ENCODE results near the gene FUCA2. TPM values are rescaled to one million over a fixed set of nuclear protein-coding genes. Genes with fewer than 3 reads are reported as not detected.

FUCA2 gene
- total RNA-seq, 1 donor from 2014 or later: 22.8 TPM

DNA sequence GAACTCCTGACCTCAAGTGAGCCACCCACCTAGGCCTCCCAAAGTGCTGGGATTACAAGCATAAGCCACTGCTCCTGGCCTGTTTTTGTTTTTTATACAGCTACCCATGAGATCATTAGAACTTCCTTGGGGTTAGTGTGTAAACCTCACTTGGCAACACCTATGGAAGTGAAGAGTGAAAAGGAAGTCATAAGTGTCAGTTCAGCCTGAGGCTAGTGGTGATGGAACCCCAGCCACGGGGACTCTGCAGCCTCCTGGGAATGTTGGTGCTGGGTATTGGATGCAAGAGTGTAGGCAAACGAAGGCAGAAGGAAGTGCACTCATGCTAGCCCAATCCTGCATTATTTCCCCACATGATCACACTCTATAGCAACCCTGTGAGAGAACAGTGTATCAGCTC lies 33.6 kb upstream of the FUCA2 start:
- Mint-ChIP-seq H3K9me3 (no peaks in the 10 kb centered on the region), H3K27me3 (ENCODE audit: low read depth) (no peaks in the 10 kb centered on the region), H3K36me3 (ENCODE audit: low read depth) (peaks cover 26% of the 10 kb centered on the region), H3K4me1 (ENCODE audit: low read depth) (peaks cover 84% of the 10 kb centered on the region), H3K27ac (peak overlapping the region; percentile 89), H3K4me3 (ENCODE audit: low read depth) (peak overlapping the region; percentile 74)
- no peak for DNase-seq (ENCODE audit: low spot score)
- intact Hi-C loops (cut with micrococcal nuclease): loop anchor here (1.0 to 10.0 kb wide), 4 partner anchors 8 to 690 kb away; partner anchors contain the start of gene HIVEP2

DNA sequence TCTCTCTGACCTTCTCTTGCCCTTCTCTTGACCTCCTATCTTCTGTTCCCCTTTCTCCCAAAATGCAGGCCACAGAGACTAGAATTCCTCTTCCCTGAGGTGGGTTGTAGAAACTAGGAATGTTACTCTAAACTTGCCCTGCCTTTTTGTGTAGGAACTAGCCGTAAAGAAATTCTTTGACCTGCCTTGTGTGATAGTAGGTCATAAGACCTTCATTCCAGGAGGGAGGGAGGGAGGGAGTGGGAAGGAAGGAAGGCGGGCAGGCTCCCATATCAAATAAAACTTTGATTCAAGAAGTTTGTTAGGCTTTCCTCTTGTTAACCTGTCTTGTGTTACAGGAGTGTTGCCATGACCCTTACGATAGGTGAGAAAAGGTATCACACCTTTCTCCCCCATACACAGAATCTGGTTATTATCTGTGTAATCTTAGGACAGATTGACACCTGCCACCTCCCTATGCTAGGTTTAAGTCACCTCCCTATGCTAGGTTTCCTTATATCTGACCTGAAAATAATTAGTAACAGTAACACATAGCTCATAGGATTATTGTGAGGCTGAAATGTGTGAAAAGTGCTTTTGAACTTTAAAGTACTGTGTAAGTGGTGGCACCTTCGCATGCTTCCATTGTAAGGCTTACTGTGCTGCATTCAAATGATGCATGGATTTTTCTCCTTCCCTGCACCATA lies 32.6 kb upstream of the FUCA2 start:
- intact Hi-C loops (cut with micrococcal nuclease): loop anchor here (10.0 kb wide), 2 partner anchors 599 to 689 kb away; partner anchors contain the start of gene HIVEP2
- DNase-seq (ENCODE audit: low spot score): no peak
- no peak overlapping the region for H3K4me3 Mint-ChIP-seq (ENCODE audit: low read depth)

GRCh38 chr6:143543435-143543834 lies 31.9 kb upstream of the FUCA2 start:
- H3K27ac Mint-ChIP-seq: peak overlapping the region; percentile 50
- DNase-seq (ENCODE audit: low spot score): no peak
- H3K4me3 Mint-ChIP-seq (ENCODE audit: low read depth): no peak overlapping the region
- H3K4me1 Mint-ChIP-seq (ENCODE audit: low read depth): peaks cover 84% of the 10 kb centered on the region
- peaks cover 29% of the 10 kb centered on the region for H3K36me3 Mint-ChIP-seq (ENCODE audit: low read depth)
- H3K27me3 Mint-ChIP-seq (ENCODE audit: low read depth): no peaks in the 10 kb centered on the region
- no peaks in the 10 kb centered on the region for H3K9me3 Mint-ChIP-seq
- intact Hi-C loops (cut with micrococcal nuclease): loop anchor here (10.0 kb wide), 2 partner anchors 599 to 689 kb away; partner anchors contain the start of gene HIVEP2

More for the DNA sequence above, 32.6 kb upstream of the FUCA2 start:
- H3K9me3 Mint-ChIP-seq: no peaks in the 10 kb centered on the region
- no peaks in the 10 kb centered on the region for H3K27me3 Mint-ChIP-seq (ENCODE audit: low read depth)
- peaks cover 84% of the 10 kb centered on the region for H3K4me1 Mint-ChIP-seq (ENCODE audit: low read depth)
- H3K27ac Mint-ChIP-seq: peak overlapping the region; percentile 61
- peaks cover 26% of the 10 kb centered on the region for H3K36me3 Mint-ChIP-seq (ENCODE audit: low read depth)

- no peaks in the 10 kb centered on the region for H3K27me3 Mint-ChIP-seq (ENCODE audit: low read depth)
- intact Hi-C loops (cut with micrococcal nuclease): loop anchor here (10.0 kb wide), 2 partner anchors 598 to 688 kb away; partner anchors contain the start of gene HIVEP2
- peaks cover 28% of the 10 kb centered on the region for H3K36me3 Mint-ChIP-seq (ENCODE audit: low read depth)
- H3K4me3 Mint-ChIP-seq (ENCODE audit: low read depth): no peak overlapping the region
- no peak overlapping the region for H3K27ac Mint-ChIP-seq
- H3K9me3 Mint-ChIP-seq: no peaks in the 10 kb centered on the region
- DNase-seq (ENCODE audit: low spot score): no peak
- peaks cover 84% of the 10 kb centered on the region for H3K4me1 Mint-ChIP-seq (ENCODE audit: low read depth)
Observed at GRCh38 chr6:143542888-143543287, 31.4 kb upstream of the FUCA2 start.

DNA sequence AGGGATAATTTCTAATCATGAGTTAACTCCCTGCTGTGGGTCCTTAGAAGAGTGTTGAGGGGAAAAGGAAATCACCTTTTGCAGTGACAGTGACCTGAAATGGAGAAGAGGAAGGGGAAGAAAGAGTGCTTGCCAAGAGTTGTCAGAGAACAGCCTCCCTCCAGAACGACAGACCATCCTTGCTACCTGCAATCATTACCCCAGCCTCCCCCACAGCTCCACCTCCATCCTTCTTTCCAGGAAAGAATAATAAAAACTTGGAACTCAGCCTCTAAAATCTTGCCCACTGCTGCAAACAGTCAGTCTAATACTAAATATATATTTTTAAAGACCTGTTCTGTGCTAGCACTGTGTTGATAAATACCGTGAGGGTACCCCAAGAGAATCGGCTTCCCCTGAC lies 28.7 kb upstream of the FUCA2 start:
- intact Hi-C loops (cut with micrococcal nuclease): loop anchor here (10.0 kb wide), 2 partner anchors 595 to 685 kb away; partner anchors contain the start of gene HIVEP2
- DNase-seq (ENCODE audit: low spot score): no peak
- peaks cover 67% of the 10 kb centered on the region for H3K4me1 Mint-ChIP-seq (ENCODE audit: low read depth)
- no peaks in the 10 kb centered on the region for H3K9me3 Mint-ChIP-seq
- H3K27ac Mint-ChIP-seq: no peak overlapping the region
- no peaks in the 10 kb centered on the region for H3K27me3 Mint-ChIP-seq (ENCODE audit: low read depth)
- peaks cover 17% of the 10 kb centered on the region for H3K36me3 Mint-ChIP-seq (ENCODE audit: low read depth)
- no peak overlapping the region for H3K4me3 Mint-ChIP-seq (ENCODE audit: low read depth)

- Mint-ChIP-seq H3K27me3 (ENCODE audit: low read depth) (no peaks in the 10 kb centered on the region), H3K4me1 (ENCODE audit: low read depth) (peaks cover 63% of the 10 kb centered on the region), H3K36me3 (ENCODE audit: low read depth) (peaks cover 14% of the 10 kb centered on the region), H3K9me3 (no peaks in the 10 kb centered on the region), H3K27ac (no peak overlapping the region), H3K4me3 (ENCODE audit: low read depth) (no peak overlapping the region)
- intact Hi-C loops (cut with micrococcal nuclease): loop anchor here (1.0 to 10.0 kb wide), 3 partner anchors 89 to 685 kb away; partner anchors contain the start of genes ADAT2, HIVEP2 and PEX3
- no peak for DNase-seq (ENCODE audit: low spot score)
Observed at GRCh38 chr6:143539734-143540133, 28.2 kb upstream of the FUCA2 start.

DNA sequence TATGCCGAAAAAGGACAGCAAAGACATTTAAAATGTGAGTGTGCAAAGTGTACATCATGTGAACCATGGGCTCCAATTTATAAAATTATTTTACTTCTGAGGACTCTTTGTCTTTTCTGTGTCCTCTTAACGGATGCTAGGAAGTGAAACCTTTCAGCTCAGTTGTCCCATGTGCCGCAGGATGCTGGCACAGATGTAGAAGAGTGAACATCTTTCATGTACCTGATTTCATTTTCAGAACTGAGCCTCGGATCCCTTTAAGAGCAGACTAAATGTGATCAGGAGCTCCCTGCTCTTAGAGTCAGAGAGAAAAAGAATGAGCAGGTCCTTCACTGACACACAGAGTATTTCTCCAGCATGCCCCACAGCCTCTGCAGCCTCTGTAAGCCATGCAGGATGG lies 27.6 kb upstream of the FUCA2 start:
- DNase-seq (ENCODE audit: low spot score): no peak
- Mint-ChIP-seq H3K27ac (no peak overlapping the region), H3K4me1 (ENCODE audit: low read depth) (peaks cover 58% of the 10 kb centered on the region), H3K27me3 (ENCODE audit: low read depth) (no peaks in the 10 kb centered on the region), H3K36me3 (ENCODE audit: low read depth) (peaks cover 14% of the 10 kb centered on the region), H3K9me3 (no peaks in the 10 kb centered on the region), H3K4me3 (ENCODE audit: low read depth) (peak overlapping the region; percentile 80)
- intact Hi-C loops (cut with micrococcal nuclease): loop anchor here (1.0 kb wide), 1 partner anchor 89 kb away; the partner anchor contains the start of genes ADAT2 and PEX3

GRCh38 chr6:143538374-143538773 lies 26.9 kb upstream of the FUCA2 start:
- DNase-seq (ENCODE audit: low spot score): no peak
- Mint-ChIP-seq H3K4me3 (ENCODE audit: low read depth) (peak overlapping the region; percentile 80), H3K27ac (peak overlapping the region; percentile 64), H3K36me3 (ENCODE audit: low read depth) (peaks cover 14% of the 10 kb centered on the region), H3K27me3 (ENCODE audit: low read depth) (no peaks in the 10 kb centered on the region), H3K9me3 (no peaks in the 10 kb centered on the region), H3K4me1 (ENCODE audit: low read depth) (peaks cover 52% of the 10 kb centered on the region)
- intact Hi-C loops (cut with micrococcal nuclease): no loop called here

GRCh38 chr6:143536866-143537691 lies 25.6 kb upstream of the FUCA2 start:
- H3K4me1 Mint-ChIP-seq (ENCODE audit: low read depth): peaks cover 39% of the 10 kb centered on the region
- peak overlapping the region; percentile 64 for H3K27ac Mint-ChIP-seq
- intact Hi-C loops (cut with micrococcal nuclease): loop anchor here (1.0 to 2.0 kb wide), 4 partner anchors 8 to 38 kb away; partner anchors contain the start of gene FUCA2
- H3K36me3 Mint-ChIP-seq (ENCODE audit: low read depth): peaks cover 9% of the 10 kb centered on the region
- H3K27me3 Mint-ChIP-seq (ENCODE audit: low read depth): no peaks in the 10 kb centered on the region
- H3K9me3 Mint-ChIP-seq: no peaks in the 10 kb centered on the region
- DNase-seq (ENCODE audit: low spot score): peak; percentile 61
- peak overlapping the region; percentile 80 for H3K4me3 Mint-ChIP-seq (ENCODE audit: low read depth)

DNA sequence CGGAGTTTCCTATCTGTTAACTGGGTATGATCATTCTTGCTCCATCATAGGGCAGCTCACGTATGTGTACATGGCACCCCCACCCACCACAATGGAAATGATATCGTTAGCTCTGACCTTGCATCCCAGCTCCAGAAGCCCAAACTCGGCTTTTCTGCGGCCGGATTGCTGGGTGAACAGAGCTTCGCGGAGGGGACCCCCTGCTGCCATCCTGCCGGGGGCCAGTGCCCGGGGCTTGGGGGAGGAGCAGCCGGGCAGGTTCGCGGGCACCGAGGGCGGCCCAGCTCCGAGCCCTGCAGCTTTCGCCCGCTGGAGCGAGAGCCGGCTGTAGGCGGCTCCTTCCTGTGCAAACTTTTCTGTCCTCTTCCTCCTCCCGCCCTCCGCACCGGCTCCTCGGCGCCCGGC lies 24.9 kb upstream of the FUCA2 start:
- peak; percentile 45 for DNase-seq (ENCODE audit: low spot score)
- H3K4me1 Mint-ChIP-seq (ENCODE audit: low read depth): peaks cover 36% of the 10 kb centered on the region
- H3K27ac Mint-ChIP-seq: peak overlapping the region; percentile 73
- H3K9me3 Mint-ChIP-seq: no peaks in the 10 kb centered on the region
- intact Hi-C loops (cut with micrococcal nuclease): loop anchor here (1.0 to 2.0 kb wide), 3 partner anchors 8 to 38 kb away; partner anchors contain the start of gene FUCA2
- peaks cover 9% of the 10 kb centered on the region for H3K36me3 Mint-ChIP-seq (ENCODE audit: low read depth)
- peak overlapping the region; percentile 77 for H3K4me3 Mint-ChIP-seq (ENCODE audit: low read depth)
- H3K27me3 Mint-ChIP-seq (ENCODE audit: low read depth): no peaks in the 10 kb centered on the region

DNA sequence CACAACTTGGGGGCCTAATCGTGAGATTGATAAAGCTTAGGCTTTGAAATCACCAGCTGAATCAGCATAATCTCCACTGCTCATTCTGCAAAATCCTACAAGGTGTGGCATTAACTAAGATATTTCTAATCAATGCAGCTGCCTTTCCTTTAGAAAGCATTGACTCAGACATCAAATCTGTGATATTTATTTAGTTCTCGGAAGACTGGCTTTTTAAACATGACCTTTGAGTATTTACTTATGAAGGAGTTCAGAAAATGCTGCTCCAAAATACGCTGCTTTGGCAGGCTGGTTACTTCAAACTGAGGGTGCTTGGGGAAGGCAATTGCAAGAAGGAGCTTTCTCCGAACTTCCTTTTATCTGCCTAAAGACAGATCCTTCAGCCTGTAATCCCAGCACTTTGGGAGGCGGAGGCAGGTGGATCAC lies 23.7 kb upstream of the FUCA2 start:
- no peak for DNase-seq (ENCODE audit: low spot score)
- intact Hi-C loops (cut with micrococcal nuclease): no loop called here
- Mint-ChIP-seq H3K27ac (no peak overlapping the region), H3K4me1 (ENCODE audit: low read depth) (peaks cover 29% of the 10 kb centered on the region), H3K27me3 (ENCODE audit: low read depth) (no peaks in the 10 kb centered on the region), H3K9me3 (no peaks in the 10 kb centered on the region), H3K4me3 (ENCODE audit: low read depth) (peak overlapping the region; percentile 23), H3K36me3 (ENCODE audit: low read depth) (peaks cover 3% of the 10 kb centered on the region)

DNA sequence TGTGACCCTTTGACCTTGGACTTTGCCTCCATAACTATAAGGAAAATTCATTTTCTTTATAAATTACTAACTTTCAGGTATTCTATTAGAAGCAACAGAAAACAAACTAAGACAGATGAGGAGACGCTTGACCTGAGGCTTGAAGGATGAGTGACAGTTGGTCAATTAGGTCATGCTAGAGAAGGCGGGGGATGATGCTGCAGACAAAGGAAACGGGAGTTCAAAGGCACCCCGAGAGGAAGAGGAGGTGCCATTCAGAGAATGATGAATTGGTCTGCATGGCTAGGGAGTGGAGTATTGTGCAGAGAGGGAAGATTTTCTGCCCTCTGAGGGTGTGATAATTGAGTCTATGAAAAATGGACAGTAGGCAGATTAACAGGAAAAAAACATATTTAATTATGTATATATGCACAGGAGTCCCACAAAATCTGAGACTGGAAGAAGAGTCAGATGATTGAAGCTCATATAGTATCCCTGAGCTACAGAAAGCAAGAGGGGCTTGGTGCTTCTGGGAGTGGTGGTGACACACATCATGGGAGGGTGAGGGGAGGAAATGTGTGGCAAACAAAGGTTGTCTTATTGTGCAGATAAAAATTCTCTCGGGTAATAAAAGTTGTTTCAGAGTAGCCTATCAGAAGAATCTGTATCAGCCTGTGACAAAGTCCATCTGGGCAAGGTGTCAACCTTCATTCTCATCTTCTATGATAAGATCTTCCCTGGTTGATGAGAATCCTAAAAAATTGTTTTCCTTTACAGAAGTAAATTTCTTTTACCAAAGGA lies 20.4 kb upstream of the FUCA2 start:
- H3K4me3 Mint-ChIP-seq (ENCODE audit: low read depth): no peak overlapping the region
- intact Hi-C loops (cut with micrococcal nuclease): no loop called here
- no peaks in the 10 kb centered on the region for H3K27me3 Mint-ChIP-seq (ENCODE audit: low read depth)
- H3K9me3 Mint-ChIP-seq: no peaks in the 10 kb centered on the region
- H3K4me1 Mint-ChIP-seq (ENCODE audit: low read depth): peaks cover 19% of the 10 kb centered on the region
- H3K27ac Mint-ChIP-seq: no peak overlapping the region
- DNase-seq (ENCODE audit: low spot score): no peak
- H3K36me3 Mint-ChIP-seq (ENCODE audit: low read depth): no peaks in the 10 kb centered on the region
